ENCODE measurements around the gene FGF19. TPM values are rescaled to one million over a fixed set of nuclear protein-coding genes. Genes with fewer than 3 reads are reported as not detected.

FGF19 gene
- total and polyA plus RNA-seq, 9 of the 15 experiments (the other 6 are each of a cell fraction or from before 2014, with no cell fraction given), result 0.11 TPM; not detected in 8

DNA sequence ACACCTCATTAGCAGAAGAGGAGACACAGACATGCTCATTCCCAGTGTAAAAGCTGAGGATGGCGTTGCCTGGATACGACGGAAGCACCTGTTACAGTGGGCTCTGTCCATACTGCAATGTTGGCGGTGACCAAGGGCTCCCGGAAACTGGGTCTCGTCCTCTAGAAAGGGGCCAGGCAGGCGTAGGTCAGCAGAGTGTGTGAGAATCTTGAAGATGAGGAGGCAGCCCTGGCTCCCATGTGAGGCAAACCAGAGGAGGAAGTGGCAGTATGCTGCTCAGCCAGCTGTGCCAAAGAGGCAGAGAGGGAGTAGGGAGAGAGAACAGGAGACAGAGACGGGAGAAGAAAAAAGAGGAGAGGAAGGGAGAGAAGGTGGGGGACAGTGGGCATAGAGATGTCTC is 38.9 kb downstream of the FGF19 start (continued):
- TF ChIP-seq ZBTB9 (CRISPR knock-in tag; IDR thresholded peaks at IDR 0.05) (no peak), HNRNPUL1 (IDR thresholded peaks at IDR 0.05; ENCODE audit: low read length) (no peak), ZNF655 (CRISPR knock-in tag; IDR thresholded peaks at IDR 0.05) (no peak), SRSF9 (IDR thresholded peaks at IDR 0.05; ENCODE audit: borderline replicate concordance, low read depth, low read length) (no peak), ASH1L (IDR thresholded peaks at IDR 0.05; ENCODE audit: borderline replicate concordance, low read depth, partially characterized antibody) (no peak)
- TF ChIP-seq, protein P1, sequence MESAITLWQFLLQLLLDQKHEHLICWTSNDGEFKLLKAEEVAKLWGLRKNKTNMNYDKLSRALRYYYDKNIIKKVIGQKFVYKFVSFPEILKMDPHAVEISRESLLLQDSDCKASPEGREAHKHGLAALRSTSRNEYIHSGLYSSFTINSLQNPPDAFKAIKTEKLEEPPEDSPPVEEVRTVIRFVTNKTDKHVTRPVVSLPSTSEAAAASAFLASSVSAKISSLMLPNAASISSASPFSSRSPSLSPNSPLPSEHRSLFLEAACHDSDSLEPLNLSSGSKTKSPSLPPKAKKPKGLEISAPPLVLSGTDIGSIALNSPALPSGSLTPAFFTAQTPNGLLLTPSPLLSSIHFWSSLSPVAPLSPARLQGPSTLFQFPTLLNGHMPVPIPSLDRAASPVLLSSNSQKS (CRISPR knock-in tag; IDR thresholded peaks at IDR 0.05), result no peak
- TF ChIP-seq, protein P2, sequence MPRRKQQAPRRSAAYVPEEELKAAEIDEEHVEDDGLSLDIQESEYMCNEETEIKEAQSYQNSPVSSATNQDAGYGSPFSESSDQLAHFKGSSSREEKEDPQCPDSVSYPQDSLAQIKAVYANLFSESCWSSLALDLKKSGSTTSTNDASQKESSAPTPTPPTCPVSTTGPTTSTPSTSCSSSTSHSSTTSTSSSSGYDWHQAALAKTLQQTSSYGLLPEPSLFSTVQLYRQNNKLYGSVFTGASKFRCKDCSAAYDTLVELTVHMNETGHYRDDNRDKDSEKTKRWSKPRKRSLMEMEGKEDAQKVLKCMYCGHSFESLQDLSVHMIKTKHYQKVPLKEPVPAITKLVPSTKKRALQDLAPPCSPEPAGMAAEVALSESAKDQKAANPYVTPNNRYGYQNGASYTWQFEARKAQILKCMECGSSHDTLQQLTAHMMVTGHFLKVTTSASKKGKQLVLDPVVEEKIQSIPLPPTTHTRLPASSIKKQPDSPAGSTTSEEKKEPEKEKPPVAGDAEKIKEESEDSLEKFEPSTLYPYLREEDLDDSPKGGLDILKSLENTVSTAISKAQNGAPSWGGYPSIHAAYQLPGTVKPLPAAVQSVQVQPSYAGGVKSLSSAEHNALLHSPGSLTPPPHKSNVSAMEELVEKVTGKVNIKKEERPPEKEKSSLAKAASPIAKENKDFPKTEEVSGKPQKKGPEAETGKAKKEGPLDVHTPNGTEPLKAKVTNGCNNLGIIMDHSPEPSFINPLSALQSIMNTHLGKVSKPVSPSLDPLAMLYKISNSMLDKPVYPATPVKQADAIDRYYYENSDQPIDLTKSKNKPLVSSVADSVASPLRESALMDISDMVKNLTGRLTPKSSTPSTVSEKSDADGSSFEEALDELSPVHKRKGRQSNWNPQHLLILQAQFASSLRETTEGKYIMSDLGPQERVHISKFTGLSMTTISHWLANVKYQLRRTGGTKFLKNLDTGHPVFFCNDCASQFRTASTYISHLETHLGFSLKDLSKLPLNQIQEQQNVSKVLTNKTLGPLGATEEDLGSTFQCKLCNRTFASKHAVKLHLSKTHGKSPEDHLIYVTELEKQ (CRISPR knock-in tag; IDR thresholded peaks at IDR 0.05), result no peak
